GM21786 (cell line): ENCODE results near the gene FAM200C.
A peak's percentile ranks its signal among the peaks of the same experiment; 100 is the strongest.

ENCODE experiments used
- ATAC-seq: cut with Tn5 transposase; IDR thresholded peaks from one replicate; pipeline ENCODE4 v1.9.1; 2021; ENCODE audit not compliant: unreplicated experiment

The FAM200C gene

GRCh38 chr5:160419458-160420330, 19.8 kb upstream of the FAM200C start:
- peak; percentile 36 for ATAC-seq

GRCh38 chr5:160418561-160419457, 19.0 kb upstream of the FAM200C start, which contains the start of gene SLU7:
SLU7 (minus strand) TSS chr5:160419081; CDS start chr5:160415294, 3,787 bp downstream.
- ATAC-seq: peak; percentile 61

GRCh38 chr5:160398806-160399205, 1.0 kb downstream of the FAM200C start:
- ATAC-seq: no peak

- no peak for ATAC-seq
Measured at GRCh38 chr5:160397492-160397891, 2.4 kb downstream of the FAM200C start.

GRCh38 chr5:160395111-160395510, 4.7 kb downstream of the FAM200C start:
- no peak for ATAC-seq

GRCh38 chr5:160390787-160391696, 8.8 kb downstream of the FAM200C start:
- ATAC-seq: no peak

GRCh38 chr5:160387445-160387844, 12.4 kb downstream of the FAM200C start:
- no peak for ATAC-seq

GRCh38 chr5:160385496-160385895, 14.4 kb downstream of the FAM200C start:
- ATAC-seq: no peak

GRCh38 chr5:160384681-160385080, 15.2 kb downstream of the FAM200C start:
- ATAC-seq: no peak

GRCh38 chr5:160382346-160382745, 17.5 kb downstream of the FAM200C start:
- no peak for ATAC-seq

GRCh38 chr5:160380041-160380440, 19.8 kb downstream of the FAM200C start:
- ATAC-seq: no peak

- no peak for ATAC-seq
Measured at GRCh38 chr5:160379511-160379910, 20.3 kb downstream of the FAM200C start.

GRCh38 chr5:160378330-160378729, 21.5 kb downstream of the FAM200C start:
- no peak for ATAC-seq

GRCh38 chr5:160377651-160378050, 22.2 kb downstream of the FAM200C start:
- ATAC-seq: no peak

GRCh38 chr5:160376416-160376815, 23.4 kb downstream of the FAM200C start:
- ATAC-seq: no peak

- no peak for ATAC-seq
Measured at GRCh38 chr5:160375701-160376100, 24.2 kb downstream of the FAM200C start.

- ATAC-seq: no peak
Measured at GRCh38 chr5:160375166-160375565, 24.7 kb downstream of the FAM200C start.

GRCh38 chr5:160371294-160371693, 28.6 kb downstream of the FAM200C start:
- no peak for ATAC-seq

- no peak for ATAC-seq
Measured at GRCh38 chr5:160370713-160371034, 29.2 kb downstream of the FAM200C start.

GRCh38 chr5:160369990-160370712, 29.7 kb downstream of the FAM200C start, which contains the start of gene C1QTNF2:
C1QTNF2 (minus strand) TSS chr5:160370626; CDS start chr5:160355011, 15,615 bp downstream.
- ATAC-seq: peak; percentile 50
